Astrocyte (in vitro differentiated cells and primary cell): ENCODE measurements around the gene GNAI2. TPM values are rescaled to one million over a fixed set of nuclear protein-coding genes. Genes with fewer than 3 reads are reported as not detected.

Experiments
- DNase-seq: peaks from one replicate; pipeline ENCODE4 v3.0.0-alpha.2; 2010; ENCODE audit warnings: low read depth
- FAIRE-seq: peaks from 2 replicates; lab custom pipeline; 2011; peaks lifted over from hg19 to GRCh38; lab: Jason Lieb, UNC
- H2AFZ ChIP-seq: 2 replicates; pipeline ENCODE4 v1.6.0; 2012; ENCODE audit warnings: low read depth, low read length, inconsistent platforms
- H3K27ac ChIP-seq: 2 replicates; pipeline ENCODE4 v1.5.1; 2011; ENCODE audit warnings: low read depth, low read length, inconsistent platforms
- H3K27me3 ChIP-seq: 2 replicates; pipeline ENCODE4 v1.6.0; 2011; ENCODE audit warnings: low read length, inconsistent platforms; ENCODE audit not compliant: insufficient read depth
- H3K36me3 ChIP-seq: 2 replicates; pipeline ENCODE4 v1.5.1; 2011; ENCODE audit warnings: low read length, inconsistent platforms; ENCODE audit not compliant: insufficient read depth
- H3K4me1 ChIP-seq: 2 replicates; pipeline ENCODE4 v1.5.1; 2011; ENCODE audit warnings: low read length, inconsistent platforms; ENCODE audit not compliant: insufficient read depth
- H3K4me2 ChIP-seq: 2 replicates; pipeline ENCODE4 v1.6.0; 2012; ENCODE audit warnings: low read length, inconsistent platforms
- H3K4me3 ChIP-seq: 2 replicates; pipeline ENCODE4 v1.5.1; 2011; ENCODE audit warnings: low read depth, mild to moderate bottlenecking, low read length, inconsistent platforms; ENCODE audit not compliant: insufficient read depth
- H3K79me2 ChIP-seq: 2 replicates; pipeline ENCODE4 v1.6.0; 2012; ENCODE audit warnings: mild to moderate bottlenecking, low read length, inconsistent platforms; ENCODE audit not compliant: insufficient read depth
- H3K9ac ChIP-seq: 2 replicates; pipeline ENCODE4 v1.6.0; 2012; ENCODE audit warnings: mild to moderate bottlenecking, low read length, inconsistent platforms
- H3K9me3 ChIP-seq: 2 replicates; pipeline ENCODE4 v1.5.1; 2012; ENCODE audit warnings: low read depth, mild to moderate bottlenecking, low read length, inconsistent platforms; ENCODE audit not compliant: insufficient read depth
- H4K20me1 ChIP-seq: 2 replicates; pipeline ENCODE4 v1.6.0; 2012; ENCODE audit warnings: low read length, inconsistent platforms; ENCODE audit not compliant: insufficient read depth
- H3K27ac Mint-ChIP-seq: one replicate; pipeline ENCODE4 v1.8.0; 2021; ENCODE audit warnings: mild to moderate bottlenecking, mixed read lengths; ENCODE audit not compliant: unreplicated experiment
- H3K27me3 Mint-ChIP-seq: one replicate; pipeline ENCODE4 v1.8.0; 2021; ENCODE audit warnings: low read depth, mixed read lengths; ENCODE audit not compliant: unreplicated experiment
- H3K36me3 Mint-ChIP-seq: one replicate; pipeline ENCODE4 v1.8.0; 2021; ENCODE audit warnings: low read depth, mixed read lengths; ENCODE audit not compliant: unreplicated experiment
- H3K4me1 Mint-ChIP-seq: one replicate; pipeline ENCODE4 v1.8.0; 2021; ENCODE audit warnings: low read depth, mixed read lengths; ENCODE audit not compliant: unreplicated experiment
- H3K4me3 Mint-ChIP-seq: one replicate; pipeline ENCODE4 v1.8.0; 2021; ENCODE audit warnings: mild to moderate bottlenecking, moderate library complexity, mixed read lengths; ENCODE audit not compliant: unreplicated experiment
- H3K9me3 Mint-ChIP-seq: one replicate; pipeline ENCODE4 v1.8.0; 2021; ENCODE audit warnings: mild to moderate bottlenecking, mixed read lengths; ENCODE audit not compliant: unreplicated experiment
- CTCF ChIP-seq: IDR thresholded peaks from 2 replicates; pipeline ENCODE4 v1.5.1; 2011; ENCODE audit warnings: low read depth, mild to moderate bottlenecking, inconsistent platforms, low read length, moderate library complexity; ENCODE audit not compliant: insufficient read depth
- EZH2 ChIP-seq: IDR thresholded peaks from 2 replicates; pipeline ENCODE4 v1.6.1; 2012; ENCODE audit warnings: mild to moderate bottlenecking, low read length, inconsistent platforms; ENCODE audit not compliant: insufficient read depth
- total RNA-seq: library from RNA; stranded (reverse); gene quantifications from 2 replicates; pipeline ENCODE4 v1.2.1, GENCODE V29; 2021

The GNAI2 gene
- total RNA-seq, 1 donor from 2014 or later = 381 TPM

DNA sequence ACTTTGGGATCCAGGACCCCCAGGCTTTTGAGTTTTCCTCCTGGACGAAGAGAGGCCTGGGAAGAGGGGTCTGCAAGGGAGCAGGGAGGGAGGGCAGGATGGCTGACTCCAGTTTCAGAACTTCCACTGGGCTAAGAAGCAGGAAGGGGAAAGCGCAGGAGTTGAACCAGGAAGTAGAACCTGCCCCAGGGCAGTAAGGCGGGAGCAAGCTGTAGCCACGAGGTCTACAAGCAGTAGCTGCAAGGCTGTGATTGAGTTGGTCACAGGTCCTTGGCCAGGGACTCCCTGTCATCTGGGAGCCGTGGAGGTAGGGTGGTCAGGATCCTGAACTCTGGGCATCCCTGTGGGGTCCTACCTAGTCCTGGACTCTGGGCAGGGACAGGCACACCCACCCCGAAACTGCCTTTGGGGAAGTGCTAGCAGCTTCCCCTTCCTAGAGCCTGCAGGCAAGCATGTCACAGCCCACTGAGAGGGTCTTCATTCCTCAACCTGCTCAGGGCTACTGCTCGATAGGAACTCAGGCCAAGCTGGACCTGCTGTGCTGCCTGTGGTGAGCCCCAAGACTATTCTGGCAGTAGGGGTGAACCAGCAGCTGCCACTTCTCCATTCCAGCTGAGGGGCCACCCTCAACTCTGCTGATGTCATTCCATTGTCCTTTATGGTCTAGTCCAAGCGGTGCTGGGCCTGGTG, 5.8 kb upstream of the GNAI2 start:
- peaks cover 4% of the 10 kb centered on the region for H3K4me1 ChIP-seq
- FAIRE-seq (no peak), DNase-seq (no peak)
- TF ChIP-seq EZH2 = no peak
- TF ChIP-seq CTCF = no peak
- no peak overlapping the region for H3K27ac ChIP-seq
- Mint-ChIP-seq H3K36me3 (no peaks in the 10 kb centered on the region), H3K9me3 (no peaks in the 10 kb centered on the region), H3K4me1 (peaks cover 7% of the 10 kb centered on the region), H3K27ac (no peak overlapping the region), H3K4me3 (no peak overlapping the region), H3K27me3 (peaks cover 7% of the 10 kb centered on the region)
- no peaks in the 10 kb centered on the region for H3K9me3 ChIP-seq
- no peaks in the 10 kb centered on the region for H3K36me3 ChIP-seq
- no peak overlapping the region for H2AFZ ChIP-seq
- no peak overlapping the region for H3K4me2 ChIP-seq
- no peak overlapping the region for H3K9ac ChIP-seq
- no peaks in the 10 kb centered on the region for H3K79me2 ChIP-seq
- H4K20me1 ChIP-seq = no peaks in the 10 kb centered on the region
- no peak overlapping the region for H3K4me3 ChIP-seq
- H3K27me3 ChIP-seq = no peaks in the 10 kb centered on the region

- H3K4me2 ChIP-seq = no peak overlapping the region
- no peaks in the 10 kb centered on the region for H3K27me3 ChIP-seq
- H3K4me3 ChIP-seq = no peak overlapping the region
- no peaks in the 10 kb centered on the region for H3K36me3 Mint-ChIP-seq
- H3K27ac ChIP-seq = no peak overlapping the region
- no peaks in the 10 kb centered on the region for H3K9me3 ChIP-seq
- peaks cover 3% of the 10 kb centered on the region for H3K27me3 Mint-ChIP-seq
- H2AFZ ChIP-seq = no peak overlapping the region
- H3K4me3 Mint-ChIP-seq = no peak overlapping the region
- H3K79me2 ChIP-seq = no peaks in the 10 kb centered on the region
- no peak for FAIRE-seq
- no peaks in the 10 kb centered on the region for H3K36me3 ChIP-seq
- H3K9me3 Mint-ChIP-seq = no peaks in the 10 kb centered on the region
- no peak for DNase-seq
- H3K9ac ChIP-seq = no peak overlapping the region
- peaks cover 7% of the 10 kb centered on the region for H3K4me1 Mint-ChIP-seq
- TF ChIP-seq CTCF (no peak), EZH2 (no peak)
- H4K20me1 ChIP-seq = no peaks in the 10 kb centered on the region
- peaks cover 8% of the 10 kb centered on the region for H3K4me1 ChIP-seq
- H3K27ac Mint-ChIP-seq = no peak overlapping the region
Measured at GRCh38 chr3:50230794-50231125, 5.2 kb upstream of the GNAI2 start.

GRCh38 chr3:50231581-50231980, 4.4 kb upstream of the GNAI2 start:
- Histone ChIP-seq H3K9ac (no peak overlapping the region), H3K4me1 (peaks cover 8% of the 10 kb centered on the region), H3K36me3 (no peaks in the 10 kb centered on the region), H2AFZ (no peak overlapping the region), H3K4me3 (no peak overlapping the region), H3K9me3 (no peaks in the 10 kb centered on the region), H3K79me2 (peaks cover 6% of the 10 kb centered on the region), H4K20me1 (peaks cover 4% of the 10 kb centered on the region), H3K27me3 (no peaks in the 10 kb centered on the region), H3K27ac (no peak overlapping the region), H3K4me2 (no peak overlapping the region)
- peaks cover 1% of the 10 kb centered on the region for H3K27me3 Mint-ChIP-seq
- TF ChIP-seq EZH2 (no peak), CTCF (no peak)
- H3K27ac Mint-ChIP-seq = no peak overlapping the region
- no peaks in the 10 kb centered on the region for H3K9me3 Mint-ChIP-seq
- H3K36me3 Mint-ChIP-seq = peaks cover 2% of the 10 kb centered on the region
- DNase-seq (no peak), FAIRE-seq (no peak)
- peaks cover 7% of the 10 kb centered on the region for H3K4me1 Mint-ChIP-seq
- no peak overlapping the region for H3K4me3 Mint-ChIP-seq
